HUES64 (cell line): ENCODE data around the gene LAMA4. TPM values are rescaled to one million over a fixed set of nuclear protein-coding genes. Genes with fewer than 3 reads are reported as not detected.
A peak's percentile ranks its signal among the peaks of the same experiment; 100 is the strongest.

Experiments used
- H3K27ac ChIP-seq: 2 replicates; pipeline ENCODE4 v1.7.0; 2013; ENCODE audit warnings: low read depth, low read length, inconsistent platforms
- H3K27me3 ChIP-seq: 2 replicates; pipeline ENCODE4 v1.6.1; 2013; ENCODE audit warnings: mild to moderate bottlenecking, low read length; ENCODE audit not compliant: insufficient read depth
- H3K36me3 ChIP-seq: 2 replicates; pipeline ENCODE4 v1.6.1; 2013; ENCODE audit warnings: mild to moderate bottlenecking, low read length; ENCODE audit not compliant: insufficient read depth
- H3K4me1 ChIP-seq: 2 replicates; pipeline ENCODE4 v1.6.1; 2013; ENCODE audit warnings: mild to moderate bottlenecking, low read length, moderate library complexity; ENCODE audit not compliant: insufficient read depth
- H3K4me3 ChIP-seq: 2 replicates; pipeline ENCODE4 v1.5.1; 2013; ENCODE audit warnings: mild to moderate bottlenecking, low read length, moderate library complexity
- H3K9ac ChIP-seq: 2 replicates; pipeline ENCODE4 v1.6.1; 2013; ENCODE audit warnings: mild to moderate bottlenecking, low read depth, low read length
- H3K9me3 ChIP-seq: 2 replicates; pipeline ENCODE4 v1.6.1; 2013; ENCODE audit warnings: low read depth, low read length; ENCODE audit not compliant: insufficient read depth
- WGBS: fragments of 150-250, 120-280 bp; methylation state at CpG from one replicate; pipeline ENCODE4 v1.1.7; 2013; ENCODE audit warnings: missing lambda C conversion rate; 5-methylcytosine and 5-hydroxymethylcytosine counted together
- polyA plus RNA-seq, 2 experiments: library from polyadenylated mRNA; stranded (reverse); fragments of 50-300 nt; gene quantifications; one replicate each; pipeline ENCODE4 v1.2.3, GENCODE V29; 2013

The LAMA4 gene, protein sequence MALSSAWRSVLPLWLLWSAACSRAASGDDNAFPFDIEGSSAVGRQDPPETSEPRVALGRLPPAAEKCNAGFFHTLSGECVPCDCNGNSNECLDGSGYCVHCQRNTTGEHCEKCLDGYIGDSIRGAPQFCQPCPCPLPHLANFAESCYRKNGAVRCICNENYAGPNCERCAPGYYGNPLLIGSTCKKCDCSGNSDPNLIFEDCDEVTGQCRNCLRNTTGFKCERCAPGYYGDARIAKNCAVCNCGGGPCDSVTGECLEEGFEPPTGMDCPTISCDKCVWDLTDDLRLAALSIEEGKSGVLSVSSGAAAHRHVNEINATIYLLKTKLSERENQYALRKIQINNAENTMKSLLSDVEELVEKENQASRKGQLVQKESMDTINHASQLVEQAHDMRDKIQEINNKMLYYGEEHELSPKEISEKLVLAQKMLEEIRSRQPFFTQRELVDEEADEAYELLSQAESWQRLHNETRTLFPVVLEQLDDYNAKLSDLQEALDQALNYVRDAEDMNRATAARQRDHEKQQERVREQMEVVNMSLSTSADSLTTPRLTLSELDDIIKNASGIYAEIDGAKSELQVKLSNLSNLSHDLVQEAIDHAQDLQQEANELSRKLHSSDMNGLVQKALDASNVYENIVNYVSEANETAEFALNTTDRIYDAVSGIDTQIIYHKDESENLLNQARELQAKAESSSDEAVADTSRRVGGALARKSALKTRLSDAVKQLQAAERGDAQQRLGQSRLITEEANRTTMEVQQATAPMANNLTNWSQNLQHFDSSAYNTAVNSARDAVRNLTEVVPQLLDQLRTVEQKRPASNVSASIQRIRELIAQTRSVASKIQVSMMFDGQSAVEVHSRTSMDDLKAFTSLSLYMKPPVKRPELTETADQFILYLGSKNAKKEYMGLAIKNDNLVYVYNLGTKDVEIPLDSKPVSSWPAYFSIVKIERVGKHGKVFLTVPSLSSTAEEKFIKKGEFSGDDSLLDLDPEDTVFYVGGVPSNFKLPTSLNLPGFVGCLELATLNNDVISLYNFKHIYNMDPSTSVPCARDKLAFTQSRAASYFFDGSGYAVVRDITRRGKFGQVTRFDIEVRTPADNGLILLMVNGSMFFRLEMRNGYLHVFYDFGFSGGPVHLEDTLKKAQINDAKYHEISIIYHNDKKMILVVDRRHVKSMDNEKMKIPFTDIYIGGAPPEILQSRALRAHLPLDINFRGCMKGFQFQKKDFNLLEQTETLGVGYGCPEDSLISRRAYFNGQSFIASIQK (N-terminal part only)
- polyA plus RNA-seq (2013, experiment 1 of 2) = 1.2 TPM
- 1.7 TPM for polyA plus RNA-seq (2013, experiment 2 of 2)

DNA sequence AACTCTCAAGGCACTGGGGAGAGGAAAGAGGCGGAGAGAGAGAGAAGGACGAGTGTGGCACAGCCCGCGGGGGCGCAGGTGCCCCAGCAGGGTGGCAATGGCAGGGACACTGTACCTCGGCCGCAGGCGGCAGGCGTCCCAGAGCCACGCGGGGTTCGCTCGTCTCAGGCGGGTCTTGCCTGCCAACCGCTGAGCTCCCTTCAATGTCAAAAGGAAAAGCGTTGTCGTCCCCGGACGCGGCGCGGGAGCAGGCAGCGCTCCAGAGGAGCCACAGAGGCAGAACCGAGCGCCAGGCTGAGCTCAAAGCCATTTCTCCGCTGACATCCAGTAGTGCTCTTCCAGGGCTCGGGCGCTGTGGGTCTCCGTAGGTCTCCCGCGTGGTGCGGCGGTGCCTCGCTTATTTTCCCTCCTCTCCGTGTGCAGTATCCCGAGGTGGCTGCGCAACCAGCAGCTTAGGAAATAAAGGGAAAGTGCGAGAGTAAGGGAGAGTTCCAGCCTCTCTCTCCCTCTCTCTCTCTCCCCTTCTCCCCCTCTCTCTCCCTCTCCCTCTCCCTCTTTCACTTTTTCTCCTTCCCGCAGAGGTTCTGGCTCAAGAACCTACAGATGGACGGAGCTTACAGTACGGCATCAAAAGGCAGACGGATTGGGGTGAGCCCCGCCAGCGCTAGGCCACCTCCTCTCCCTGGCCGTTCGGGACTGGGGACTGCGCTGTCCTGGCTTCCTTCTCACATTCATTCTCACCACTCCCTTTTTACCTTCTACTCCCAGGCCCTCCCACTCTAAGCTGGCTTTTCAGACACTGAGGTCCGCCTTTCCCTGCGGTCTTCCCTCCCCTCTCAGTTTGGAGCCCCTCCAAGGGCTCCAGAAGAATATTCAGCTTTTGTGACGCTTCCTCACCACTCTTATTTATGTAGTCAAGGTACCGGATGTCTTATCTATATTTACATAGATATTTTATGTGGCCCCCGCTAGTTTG, at the start of gene LAMA4:
TSS of gene LAMA4 (minus strand) at position 727 of the 976 bp plus-strand sequence. CDS start at position 310, 417 bp downstream.
- Histone ChIP-seq H3K4me3 (peak within 1 kb of the TSS; percentile 74), H3K36me3 (no peaks in the 10 kb centered on the region), H3K9me3 (no peaks in the 10 kb centered on the region), H3K27me3 (peaks cover 38% of the 10 kb centered on the region), H3K4me1 (peaks cover 17% of the 10 kb centered on the region), H3K27ac (no peak within 1 kb of the TSS), H3K9ac (peak within 1 kb of the TSS; percentile 45)
- 2% methylated on average over 48 of the region's 52 CpGs for WGBS

DNA sequence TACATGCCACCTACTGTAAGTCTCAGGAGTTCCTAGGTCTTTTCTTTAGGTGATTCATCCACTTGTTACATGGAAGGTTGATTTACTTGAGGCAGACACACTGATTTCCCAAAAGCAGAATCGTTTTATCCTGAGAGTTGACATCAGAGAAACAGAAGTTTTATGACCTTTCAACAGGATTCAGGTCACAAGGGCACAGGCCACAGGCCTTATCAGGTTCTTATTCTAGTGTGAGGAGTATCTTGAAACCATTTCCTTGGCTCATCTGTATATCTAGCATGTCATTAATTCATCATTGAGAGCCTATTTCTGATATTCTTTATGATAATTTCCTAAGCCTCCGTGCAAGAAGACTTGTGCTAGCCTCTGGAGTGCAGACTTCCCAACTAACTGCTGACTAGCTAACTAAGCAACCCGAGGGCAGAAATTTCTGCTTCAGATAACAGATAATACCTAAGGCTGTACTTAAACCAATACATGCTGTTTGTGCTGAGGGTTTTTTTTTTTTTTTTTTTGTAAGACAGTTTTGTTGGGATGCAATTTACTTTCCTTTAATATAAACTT, 47.9 kb upstream of the LAMA4 start:
- Histone ChIP-seq H3K4me3 (no peak overlapping the region), H3K9ac (no peak overlapping the region), H3K27me3 (no peaks in the 10 kb centered on the region), H3K36me3 (no peaks in the 10 kb centered on the region), H3K4me1 (no peaks in the 10 kb centered on the region), H3K27ac (no peak overlapping the region), H3K9me3 (no peaks in the 10 kb centered on the region)
- 93% methylated on average over 3 of the region's 3 CpGs for WGBS

DNA sequence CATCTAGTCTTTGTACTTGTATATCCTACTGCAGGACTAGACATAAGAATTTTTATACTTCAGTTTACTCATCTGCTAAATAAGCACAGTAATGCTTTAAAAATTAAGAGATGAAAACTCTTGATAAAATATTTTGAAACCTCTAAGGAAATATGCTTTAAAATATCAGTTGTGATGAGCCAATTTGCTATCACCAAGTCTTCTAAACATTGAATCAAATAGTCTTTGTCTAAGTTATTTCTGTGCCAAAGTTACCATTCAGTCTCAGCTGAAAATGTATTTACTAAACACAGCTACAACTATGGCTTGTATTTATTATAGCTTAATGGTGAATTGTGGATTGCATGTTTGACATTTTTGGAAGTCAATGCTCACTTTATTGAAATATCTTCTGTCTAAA, 46.5 kb upstream of the LAMA4 start:
- H3K9me3 ChIP-seq = no peaks in the 10 kb centered on the region
- no peak overlapping the region for H3K9ac ChIP-seq
- H3K4me1 ChIP-seq = no peaks in the 10 kb centered on the region
- H3K27me3 ChIP-seq = no peaks in the 10 kb centered on the region
- no peak overlapping the region for H3K4me3 ChIP-seq
- H3K36me3 ChIP-seq = no peaks in the 10 kb centered on the region
- H3K27ac ChIP-seq = no peak overlapping the region

DNA sequence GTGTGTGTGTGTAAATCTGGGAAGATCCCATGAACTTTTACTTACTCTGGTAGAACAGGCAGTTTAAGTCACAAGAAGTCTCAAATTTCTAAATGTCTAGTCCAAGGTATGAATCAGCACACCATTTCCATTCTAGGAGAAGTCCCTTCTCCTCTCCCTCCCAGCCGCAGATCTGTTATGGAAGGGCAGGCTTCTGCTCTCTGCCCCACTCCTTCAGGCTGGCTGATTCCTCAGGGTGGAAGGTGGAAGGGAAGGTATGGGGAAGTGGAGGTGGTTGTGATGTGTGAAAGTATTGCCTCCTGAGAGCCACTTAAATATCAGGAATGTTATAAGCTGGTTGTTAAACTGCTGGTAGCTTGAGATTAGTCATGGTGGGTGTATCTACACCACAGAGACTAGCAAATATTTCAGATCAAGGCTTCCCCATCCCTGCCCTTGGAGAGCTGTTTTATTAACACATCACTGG, 44.5 kb upstream of the LAMA4 start:
- no peaks in the 10 kb centered on the region for H3K9me3 ChIP-seq
- H3K4me3 ChIP-seq = no peak overlapping the region
- H3K27ac ChIP-seq = no peak overlapping the region
- WGBS = 86% methylated on average over 1 of the region's 1 CpG
- H3K27me3 ChIP-seq = no peaks in the 10 kb centered on the region
- H3K36me3 ChIP-seq = no peaks in the 10 kb centered on the region
- no peaks in the 10 kb centered on the region for H3K4me1 ChIP-seq
- no peak overlapping the region for H3K9ac ChIP-seq

DNA sequence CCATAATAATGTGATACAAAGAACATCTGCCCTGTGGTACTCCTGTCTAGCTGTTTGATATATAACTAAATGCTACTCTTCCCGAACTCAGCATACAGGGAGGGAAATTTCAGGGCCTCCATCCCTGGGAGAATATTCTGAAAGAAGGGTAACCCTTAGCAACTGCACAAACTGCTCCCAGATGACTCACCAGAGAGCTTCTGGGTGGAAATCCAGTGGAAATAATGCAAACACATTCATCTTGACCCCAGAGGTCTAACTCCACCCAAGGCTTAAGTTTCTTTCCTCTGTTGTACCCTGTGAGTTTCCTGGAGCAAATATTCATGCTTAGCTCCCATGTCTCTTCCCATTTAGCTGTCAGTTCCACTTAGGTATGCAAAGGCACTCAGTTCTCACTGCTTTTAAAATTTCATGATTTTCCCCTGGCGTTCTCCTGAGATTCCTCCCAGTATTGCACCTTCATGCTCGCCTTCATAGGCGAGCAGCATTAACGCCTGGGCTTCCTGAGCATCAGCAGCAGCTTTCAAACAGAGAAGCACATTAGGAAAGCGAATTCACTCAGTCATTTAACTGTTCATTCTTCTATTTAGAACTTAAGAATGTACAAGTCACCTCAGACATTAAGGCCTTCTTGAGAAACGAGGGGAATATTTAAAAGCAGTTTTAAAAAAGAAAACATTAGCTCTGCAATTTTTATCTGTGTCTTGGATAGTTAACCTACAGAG, 43.8 kb upstream of the LAMA4 start:
- no peaks in the 10 kb centered on the region for H3K36me3 ChIP-seq
- no peaks in the 10 kb centered on the region for H3K4me1 ChIP-seq
- H3K27ac ChIP-seq = no peak overlapping the region
- no peak overlapping the region for H3K9ac ChIP-seq
- H3K4me3 ChIP-seq = no peak overlapping the region
- no peaks in the 10 kb centered on the region for H3K27me3 ChIP-seq
- 90% methylated on average over 6 of the region's 7 CpGs for WGBS
- H3K9me3 ChIP-seq = no peaks in the 10 kb centered on the region

DNA sequence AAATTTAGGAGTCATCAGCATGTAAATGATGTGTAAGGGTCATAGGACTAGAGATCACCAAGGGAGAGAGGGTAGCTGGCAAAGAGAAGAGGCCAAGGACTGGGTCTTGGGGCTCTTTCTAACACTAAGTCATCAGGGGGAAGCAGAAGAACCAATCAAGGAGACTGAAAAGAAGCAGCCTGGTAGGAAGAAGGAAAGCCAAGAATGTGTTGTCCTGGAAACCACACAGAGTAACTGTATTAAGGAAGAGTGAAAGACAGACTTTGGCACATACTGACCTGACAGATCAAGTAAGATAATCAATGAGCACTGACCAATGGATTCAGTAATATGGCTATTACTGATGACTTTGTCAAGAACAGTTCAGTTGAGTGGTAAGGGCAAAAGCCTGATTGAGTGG, 42.3 kb upstream of the LAMA4 start:
- Histone ChIP-seq H3K36me3 (no peaks in the 10 kb centered on the region), H3K27ac (no peak overlapping the region), H3K4me1 (no peaks in the 10 kb centered on the region), H3K27me3 (no peaks in the 10 kb centered on the region), H3K9me3 (no peaks in the 10 kb centered on the region), H3K9ac (no peak overlapping the region), H3K4me3 (no peak overlapping the region)

DNA sequence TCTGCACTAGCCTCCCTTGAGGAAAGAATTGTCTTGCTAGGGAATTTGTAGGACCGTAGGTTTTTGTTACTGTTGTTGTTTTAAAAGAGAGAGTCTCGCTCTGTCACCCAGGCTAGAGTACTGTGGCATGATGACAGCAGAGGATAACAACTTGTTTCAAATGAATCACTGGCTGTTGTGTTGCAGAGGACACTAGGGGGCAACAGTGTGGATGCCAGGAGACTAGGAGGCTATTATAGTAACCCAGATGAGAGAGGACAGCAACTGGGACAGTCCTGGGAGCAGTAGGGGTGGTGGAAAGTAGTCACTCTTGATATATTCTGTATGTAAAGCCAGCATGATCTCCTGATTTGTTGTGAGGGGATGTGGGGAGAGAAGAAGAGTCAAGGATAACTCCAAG, 41.8 kb upstream of the LAMA4 start:
- Histone ChIP-seq H3K27ac (no peak overlapping the region), H3K9me3 (no peaks in the 10 kb centered on the region), H3K36me3 (no peaks in the 10 kb centered on the region), H3K27me3 (no peaks in the 10 kb centered on the region), H3K4me1 (no peaks in the 10 kb centered on the region), H3K9ac (no peak overlapping the region), H3K4me3 (no peak overlapping the region)
- 76% methylated on average over 2 of the region's 2 CpGs for WGBS

DNA sequence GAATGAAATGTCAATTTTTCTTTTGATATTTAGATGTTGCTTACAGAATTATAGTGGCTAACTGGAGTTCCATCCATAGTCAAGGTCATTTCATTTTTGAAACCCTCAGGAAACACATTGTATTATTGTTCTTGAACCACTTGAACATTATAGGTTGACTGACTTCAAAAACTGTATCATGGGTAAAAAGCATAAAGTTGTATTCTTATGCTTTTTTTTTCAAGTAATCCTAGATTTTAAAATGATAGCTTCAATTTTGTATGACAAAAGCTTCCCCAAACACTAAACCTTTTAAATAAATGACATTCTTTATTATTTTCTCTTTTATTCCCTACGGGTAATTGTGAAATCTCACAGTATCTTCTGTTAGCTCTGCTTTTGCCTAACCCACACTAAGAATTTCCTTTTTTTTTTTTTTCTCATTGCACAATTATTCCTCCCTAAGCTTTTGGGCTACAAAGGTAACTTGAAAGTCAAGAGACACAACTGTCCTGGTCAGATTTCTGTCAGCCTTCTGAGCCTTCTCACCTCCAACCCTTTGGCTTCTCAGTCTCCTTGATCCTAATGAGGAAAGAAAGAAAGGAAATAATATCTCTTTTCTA, 36.9 kb upstream of the LAMA4 start:
- 90% methylated on average over 1 of the region's 1 CpG for WGBS
- Histone ChIP-seq H3K27me3 (no peaks in the 10 kb centered on the region), H3K9ac (no peak overlapping the region)

DNA sequence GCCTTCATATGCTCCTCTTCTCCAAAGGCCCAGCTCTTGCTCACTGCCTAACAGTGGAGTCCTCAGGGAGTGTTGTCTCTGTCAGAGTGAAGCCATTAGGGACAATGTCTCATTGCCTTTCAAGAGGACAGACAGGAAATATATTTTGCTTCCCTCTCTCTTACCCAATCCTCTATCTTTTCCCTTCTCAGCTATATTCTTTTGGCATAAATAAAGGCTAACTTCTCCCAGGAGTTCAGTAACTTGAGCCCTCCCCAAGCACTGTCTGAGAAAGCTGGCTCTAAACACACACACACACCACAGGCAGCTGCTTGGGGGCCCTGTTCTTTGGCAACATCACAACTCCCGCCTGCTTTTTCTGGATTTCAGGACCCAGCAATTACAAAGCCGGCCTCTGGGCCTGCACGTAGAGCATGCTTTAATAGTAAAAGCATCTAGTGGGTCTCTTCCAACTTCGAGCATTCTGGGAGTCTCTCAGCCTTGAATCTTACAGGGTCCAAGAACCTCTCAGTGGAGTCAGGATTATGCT, 34.7 kb upstream of the LAMA4 start:
- Histone ChIP-seq H3K4me1 (peaks cover 10% of the 10 kb centered on the region; the same call in 1 of the 2 replicates), H3K9ac (no peak overlapping the region), H3K27me3 (no peaks in the 10 kb centered on the region), H3K36me3 (no peaks in the 10 kb centered on the region), H3K27ac (no peak overlapping the region), H3K4me3 (no peak overlapping the region), H3K9me3 (no peaks in the 10 kb centered on the region)
- WGBS = 76% methylated on average over 4 of the region's 4 CpGs

More for the DNA sequence above, 36.9 kb upstream of the LAMA4 start:
- Histone ChIP-seq H3K4me3 (no peak overlapping the region), H3K9me3 (no peaks in the 10 kb centered on the region), H3K36me3 (no peaks in the 10 kb centered on the region), H3K4me1 (peaks cover 10% of the 10 kb centered on the region; the same call in 1 of the 2 replicates), H3K27ac (no peak overlapping the region)
